Limb (tissue), 2 donors: ENCODE results near the gene IGHMBP2.

ENCODE experiments used
- DNase-seq, 2 donors: peaks; one replicate each; pipeline ENCODE4 v3.0.0-alpha.2; 2016; ENCODE audit errors: extremely low spot score in 2 of 2

Gene IGHMBP2

DNA sequence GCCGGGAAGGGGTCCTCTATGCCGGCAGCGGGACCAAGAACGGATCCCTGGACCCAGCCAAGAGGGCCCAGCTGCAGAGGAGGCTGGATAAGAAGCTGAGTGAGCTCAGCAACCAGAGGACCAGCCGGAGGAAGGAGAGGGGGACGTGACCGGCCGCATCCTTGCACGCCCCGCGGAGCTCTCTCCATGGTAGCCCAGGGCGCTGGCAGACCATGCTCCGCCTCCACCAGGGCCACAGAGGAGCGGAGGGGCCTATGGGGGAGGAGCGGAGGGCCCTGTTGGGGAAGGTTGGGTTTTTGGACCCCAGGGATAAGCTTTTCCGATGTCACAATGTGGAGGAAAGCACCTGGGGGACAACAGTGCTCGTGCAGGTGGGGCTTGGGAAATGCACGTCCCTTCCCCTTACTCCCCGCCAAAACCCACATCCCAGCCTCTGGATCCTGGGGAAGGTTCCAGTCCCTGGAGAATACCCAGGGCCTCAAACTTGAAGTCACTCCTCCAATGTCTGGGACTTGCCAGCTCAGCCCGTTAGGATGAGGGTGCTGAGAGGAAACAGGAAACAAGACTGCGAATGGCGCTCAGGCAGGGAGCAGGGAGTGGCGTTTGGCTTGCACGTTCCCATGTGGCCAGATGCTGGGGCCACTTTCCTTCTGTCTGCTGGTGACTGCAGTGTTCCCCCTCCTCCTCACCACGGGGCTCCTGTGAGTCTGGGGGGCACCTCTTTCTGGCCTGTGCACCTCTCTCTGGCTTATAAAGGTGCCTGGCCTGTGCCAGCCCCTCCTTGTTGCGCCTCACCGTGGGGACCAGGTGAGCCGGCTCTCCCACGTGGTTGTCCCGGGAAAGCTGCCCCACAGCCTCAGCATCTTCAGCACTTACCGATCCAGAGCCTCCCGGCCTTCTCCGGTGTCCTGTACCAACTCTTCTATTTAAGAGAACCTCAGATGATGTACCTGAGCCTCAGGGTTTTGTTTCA, 36.2 kb downstream of the IGHMBP2 start:
- peak in 1 of 2 donors; percentile 16 for DNase-seq

DNA sequence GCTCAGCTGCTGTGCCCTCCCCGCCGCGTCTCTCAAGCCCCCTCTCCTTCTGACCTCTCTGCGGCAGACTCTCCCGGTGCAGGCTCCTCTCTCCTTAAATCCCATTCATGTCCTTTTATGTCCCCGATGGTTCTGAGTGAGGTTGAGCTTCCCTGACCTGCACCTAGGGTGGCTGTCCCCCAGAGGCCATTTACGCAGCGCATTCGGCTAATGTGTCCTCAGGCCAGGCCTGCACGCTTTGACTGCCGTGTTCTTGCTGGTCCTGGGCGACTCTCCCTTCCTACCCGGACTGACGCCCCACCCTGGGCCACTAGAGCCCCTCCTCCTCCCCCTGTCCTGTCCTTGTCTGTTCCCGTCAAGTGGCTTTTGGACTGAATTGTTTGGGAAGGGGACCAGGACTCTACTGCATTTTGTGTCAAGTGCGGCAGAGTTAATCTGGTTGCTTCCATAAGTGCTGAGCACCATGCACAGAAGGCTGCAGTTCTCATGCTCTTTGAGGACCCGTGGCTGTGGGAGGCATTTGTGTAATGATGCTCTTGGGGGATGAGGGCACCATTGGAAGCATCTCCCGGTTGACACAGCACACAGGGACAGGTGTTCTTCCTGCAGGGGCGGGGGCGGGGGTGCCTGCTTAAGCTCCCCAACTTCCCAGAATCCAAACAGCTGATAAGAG, 37.1 kb downstream of the IGHMBP2 start:
- peak in 1 of 2 donors; percentile 13 for DNase-seq

DNA sequence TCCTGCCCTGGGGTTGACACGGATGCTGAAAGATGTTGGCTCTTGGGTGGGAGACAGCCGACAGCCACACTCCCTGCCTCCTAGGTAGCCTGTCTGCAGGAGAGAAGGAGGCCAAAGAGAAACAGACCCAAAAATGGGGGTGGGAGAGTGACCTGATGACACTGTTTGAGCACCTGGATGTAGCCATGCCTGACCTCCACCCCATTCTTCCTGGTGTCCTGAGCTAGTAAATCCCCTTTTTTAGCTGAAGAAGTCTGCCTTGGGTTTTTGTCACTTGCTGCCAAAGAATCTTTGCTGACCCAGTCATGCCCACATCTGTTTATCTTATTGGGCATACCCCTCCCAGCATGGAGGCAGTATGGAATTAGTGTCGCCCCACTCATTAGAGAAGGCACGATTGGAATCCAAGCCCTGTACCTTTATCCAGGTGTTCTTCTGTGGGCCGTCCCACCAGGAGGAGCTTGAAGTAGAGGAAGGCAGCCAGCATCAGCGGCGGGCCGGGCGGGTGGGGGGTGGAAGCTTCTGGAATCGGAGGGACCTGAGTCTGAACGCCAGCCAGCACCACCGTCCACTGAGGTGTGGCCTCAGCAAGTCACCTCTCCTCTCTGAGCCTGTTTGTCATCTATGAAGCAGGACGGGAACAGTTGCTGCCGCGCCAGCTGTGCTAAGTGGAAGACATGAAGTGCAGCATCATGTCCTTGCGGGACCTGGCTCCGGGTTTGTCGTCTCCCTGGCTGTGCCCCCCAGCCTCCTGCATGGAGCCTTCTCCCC, 37.8 kb downstream of the IGHMBP2 start:
- peak in 1 of 2 donors; percentile 23 for DNase-seq

DNA sequence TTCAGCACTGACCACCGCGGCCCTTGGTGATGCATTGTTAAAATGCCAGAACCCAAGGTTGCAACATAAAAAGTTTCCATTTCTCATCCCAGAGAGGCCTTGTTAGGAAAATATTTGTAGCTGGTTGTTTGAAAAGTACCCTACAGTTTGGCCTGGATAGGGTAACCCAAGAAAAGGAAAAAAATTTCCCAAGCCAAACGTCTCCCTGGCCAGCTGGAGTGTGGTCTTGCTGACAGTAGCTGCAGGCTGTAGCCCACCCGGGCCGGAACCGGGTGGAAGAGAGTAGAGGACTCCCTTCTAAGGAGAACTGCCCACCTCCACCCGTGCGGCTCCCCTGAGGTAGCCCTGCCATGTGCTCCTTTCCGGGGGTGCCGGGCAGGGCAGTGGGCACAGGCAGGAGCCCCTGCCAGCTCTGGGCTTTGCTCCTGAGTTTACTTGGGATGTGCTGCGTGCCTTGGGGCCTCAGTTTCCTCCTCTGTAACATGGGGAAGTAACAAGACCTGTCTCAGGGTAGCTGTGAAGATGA, 38.5 kb downstream of the IGHMBP2 start:
- DNase-seq, result peak in 1 of 2 donors; percentile 18

DNA sequence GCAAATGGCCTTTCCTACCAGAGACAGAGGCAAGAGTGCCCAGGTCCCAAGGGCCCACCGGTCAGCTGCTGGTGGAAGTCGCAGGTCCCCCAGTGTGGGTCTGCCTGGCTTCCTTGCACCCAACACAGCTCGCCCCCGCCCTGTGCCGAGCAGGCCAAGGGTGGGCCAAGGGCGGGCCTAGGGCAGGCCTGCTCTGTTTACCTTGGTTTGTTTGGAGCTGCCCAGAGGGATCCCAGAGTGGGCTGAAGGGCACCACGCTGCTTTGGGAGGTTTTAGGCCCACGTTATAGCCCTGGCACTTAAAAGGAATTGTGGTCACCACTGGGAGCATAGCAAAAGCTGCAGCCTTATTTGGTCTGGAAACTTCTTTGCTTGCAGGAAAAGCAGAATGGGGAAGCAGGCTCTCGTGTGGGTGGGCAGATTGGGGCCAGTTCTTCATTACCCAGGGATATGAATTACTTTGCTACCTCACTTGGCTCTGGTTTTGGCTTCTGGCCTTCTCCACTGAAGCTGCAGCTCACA, 39.1 kb downstream of the IGHMBP2 start:
- DNase-seq, result peak; percentile 10 to 31

DNA sequence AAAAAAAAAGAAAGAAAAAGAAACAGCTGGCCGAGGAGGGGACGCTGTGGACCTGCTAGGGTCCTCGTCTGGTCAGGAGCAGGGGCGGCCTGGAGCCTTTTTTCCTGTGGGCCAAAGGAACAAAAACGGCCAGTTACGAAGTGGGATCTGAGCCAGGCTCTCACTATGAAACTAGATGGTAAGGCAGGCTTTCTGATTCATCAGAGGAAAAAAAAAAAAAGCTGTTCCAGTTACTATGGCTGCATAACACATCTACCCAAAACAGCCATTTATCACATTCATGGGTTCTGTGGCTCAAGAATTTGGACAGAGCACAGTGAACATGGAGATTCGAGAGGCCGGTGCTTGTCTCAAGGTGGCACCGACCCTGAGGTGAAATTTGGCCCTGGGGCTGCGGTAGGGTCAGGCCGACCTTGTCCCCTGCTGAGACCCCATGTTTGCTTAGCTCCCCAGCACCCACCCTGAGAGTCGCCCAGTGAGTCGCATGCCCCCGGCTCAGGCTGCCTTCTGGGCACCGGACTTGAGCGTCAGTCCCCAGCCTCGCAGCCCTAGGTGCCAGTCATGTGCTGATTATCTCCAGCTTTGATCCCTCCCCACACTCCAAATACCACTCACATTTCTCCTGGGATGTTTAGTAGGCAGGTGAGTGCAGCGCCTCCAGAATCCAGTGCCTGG, 42.9 kb downstream of the IGHMBP2 start:
- peak in 1 of 2 donors; percentile 40 for DNase-seq

DNA sequence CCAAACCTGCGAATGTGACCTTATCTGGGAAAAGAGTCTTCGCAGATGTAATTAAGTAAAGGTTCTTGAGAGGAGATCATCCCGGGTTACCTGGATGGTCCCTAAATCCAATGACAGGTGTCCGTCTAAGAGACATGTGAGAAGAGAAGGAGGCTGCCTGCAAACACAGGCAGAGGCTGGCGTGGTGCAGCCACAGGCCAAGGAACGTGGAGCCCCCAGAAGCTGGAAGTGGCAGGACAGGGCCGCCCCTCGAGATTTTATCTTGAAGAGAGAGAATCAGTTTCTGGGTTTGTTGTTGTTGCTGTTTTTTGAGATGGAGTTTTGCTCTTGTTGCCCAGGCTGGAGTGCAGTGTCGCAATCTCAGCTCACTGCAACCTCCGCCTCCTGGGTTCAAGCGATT, 43.5 kb downstream of the IGHMBP2 start:
- DNase-seq, result no peak

DNA sequence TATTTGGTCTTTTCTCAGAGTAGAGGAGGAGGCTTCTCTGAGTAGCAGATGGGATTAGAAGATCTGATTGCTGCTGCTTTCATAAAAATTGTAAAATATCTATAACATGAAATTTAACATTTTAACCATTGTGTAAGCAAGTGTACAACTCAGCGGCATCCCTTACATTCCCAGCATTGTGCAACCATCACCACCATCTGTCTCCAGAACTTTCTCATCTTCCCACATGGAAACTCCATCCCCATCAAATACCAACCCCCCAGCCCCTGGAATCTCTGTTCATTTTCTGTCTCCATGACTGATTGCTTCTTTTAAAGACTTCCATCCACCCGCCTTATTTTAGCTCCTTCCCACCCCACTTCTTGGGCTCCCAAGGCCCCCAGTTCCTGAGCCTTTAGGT, 44.8 kb downstream of the IGHMBP2 start:
- DNase-seq, result no peak

DNA sequence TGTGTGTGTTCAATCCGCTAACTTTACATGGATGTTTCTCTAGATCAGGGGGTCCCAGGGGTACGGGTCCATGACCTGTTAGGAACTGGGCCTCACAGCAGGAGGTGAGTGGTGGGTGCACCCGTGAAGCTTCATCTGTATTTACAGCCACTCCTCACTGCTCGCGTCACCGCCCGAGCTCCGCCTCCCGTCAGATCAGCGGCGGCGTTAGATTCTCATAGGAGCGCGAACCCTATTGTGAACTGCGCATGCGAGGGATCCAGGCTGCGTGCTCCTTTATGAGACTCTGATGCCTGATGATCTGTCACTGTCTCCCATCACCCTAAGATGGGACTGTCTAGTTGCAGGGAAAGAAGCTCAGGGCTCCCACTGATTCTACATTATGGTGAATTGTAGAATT, 45.2 kb downstream of the IGHMBP2 start:
- no peak for DNase-seq

DNA sequence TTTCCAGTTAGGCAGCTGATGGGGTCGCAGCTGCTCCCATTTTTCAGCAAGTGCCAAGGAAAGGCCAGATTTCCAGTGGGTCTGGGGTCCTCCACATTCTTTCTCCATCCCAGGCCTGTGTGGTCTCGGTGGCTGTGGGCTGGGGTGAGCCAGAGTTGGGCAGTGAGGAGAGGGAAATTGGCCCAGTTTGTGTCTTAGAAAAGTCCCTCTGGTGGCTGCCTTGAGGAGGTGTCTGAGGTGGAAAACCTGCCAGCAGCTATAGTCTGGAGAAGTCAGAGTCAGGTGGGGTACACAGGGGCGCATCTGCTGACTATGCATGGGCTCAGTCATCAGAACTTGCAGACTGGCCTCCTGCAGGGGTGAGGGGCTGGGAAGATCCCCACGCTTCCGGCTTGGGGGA, 46.6 kb downstream of the IGHMBP2 start:
- DNase-seq, result no peak

DNA sequence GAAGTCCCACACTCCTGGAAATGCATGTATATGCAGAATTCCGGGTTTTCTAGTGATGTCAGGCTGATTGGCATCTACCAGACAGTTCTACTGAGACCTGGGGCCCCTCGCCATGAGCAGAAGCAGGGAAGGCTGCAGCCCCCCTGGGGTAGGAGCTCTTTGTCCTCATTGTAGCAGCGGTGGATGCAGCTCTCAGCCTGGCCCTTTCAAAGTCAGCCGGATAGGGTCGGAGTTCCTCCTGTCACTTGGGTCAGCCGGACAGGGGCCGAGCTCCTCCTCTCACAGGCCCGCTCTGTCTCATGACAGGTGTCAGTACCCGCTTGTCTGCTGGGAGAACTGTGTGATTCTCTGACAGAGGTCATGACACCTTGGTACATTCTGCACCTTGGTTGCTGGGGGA, 47.1 kb downstream of the IGHMBP2 start:
- DNase-seq, result no peak

DNA sequence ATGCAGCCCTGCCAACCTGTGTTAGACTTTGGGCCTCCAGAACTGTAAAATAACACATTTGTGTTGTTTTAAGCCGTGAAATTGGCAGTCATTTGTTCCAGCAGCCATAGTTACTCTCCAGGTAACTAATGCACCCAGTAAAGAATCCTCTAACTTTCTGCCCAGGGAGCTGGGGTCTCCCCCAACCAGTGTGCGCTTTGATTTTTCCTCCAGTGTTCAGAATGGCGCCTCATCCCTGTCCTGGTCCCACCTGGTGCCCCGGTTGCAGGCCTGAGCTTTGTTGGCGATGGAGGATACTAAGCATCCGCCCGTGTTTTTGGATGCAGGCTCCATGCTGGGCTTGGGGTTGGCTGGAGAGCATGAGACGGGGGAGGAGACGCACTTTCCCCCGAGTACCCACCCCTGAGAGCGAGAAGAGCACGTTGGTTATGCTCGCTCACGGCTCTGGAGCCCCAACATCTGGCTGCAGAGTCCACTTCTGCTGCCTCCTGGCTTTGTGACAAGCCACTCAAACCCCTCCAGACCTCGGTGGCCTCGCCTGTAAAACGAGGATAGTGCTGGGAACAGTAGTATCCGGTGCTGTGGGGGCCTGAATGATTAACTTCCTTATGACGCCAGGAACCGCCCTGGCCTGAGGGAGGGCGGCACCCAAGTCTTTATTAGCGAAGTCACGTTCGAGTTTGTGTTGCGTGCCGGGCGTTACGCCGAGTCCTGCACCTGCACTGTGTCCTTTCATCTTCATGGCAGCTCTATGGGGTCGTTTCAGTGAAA, 51.3 kb downstream of the IGHMBP2 start:
- peak; percentile 44 to 62 for DNase-seq

DNA sequence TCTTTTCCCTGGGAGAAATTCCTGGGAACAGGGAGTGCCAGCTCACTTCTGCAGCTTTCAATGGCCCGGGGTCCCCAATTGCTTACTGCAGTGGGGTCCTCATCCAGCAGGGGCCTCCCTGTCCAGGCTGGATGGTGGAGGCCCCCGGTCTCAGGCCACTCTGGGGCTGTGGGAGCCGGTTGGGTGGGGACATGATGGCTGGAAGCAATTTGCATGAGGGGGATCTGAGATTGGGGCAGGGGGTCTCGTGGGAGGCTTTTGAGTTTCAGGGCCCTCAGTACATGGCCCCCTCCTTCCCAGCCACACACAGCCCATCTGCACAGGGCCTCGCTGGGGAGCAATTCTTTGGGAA, 51.9 kb downstream of the IGHMBP2 start:
- DNase-seq, result no peak

DNA sequence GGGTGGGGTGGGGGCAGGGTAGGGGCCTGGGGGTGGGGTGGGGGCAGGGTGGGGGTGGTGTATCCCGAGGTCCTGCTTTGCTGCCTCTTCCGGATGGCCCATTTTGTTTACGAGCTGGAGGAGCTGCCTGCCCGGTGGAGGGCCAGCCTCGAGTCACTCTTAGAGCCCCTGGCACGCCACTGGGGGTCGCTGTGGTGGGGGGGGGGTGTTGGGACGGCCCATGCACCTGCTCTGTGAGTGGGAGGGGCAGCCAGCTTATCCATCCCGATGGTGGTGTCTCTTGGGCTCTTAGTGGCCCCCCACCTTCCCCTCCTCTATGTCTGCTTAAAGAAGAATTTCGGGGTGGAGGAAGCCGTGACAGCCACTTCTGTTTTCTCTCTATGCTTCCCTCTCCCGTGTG, 52.5 kb downstream of the IGHMBP2 start:
- peak in 1 of 2 donors; percentile 50 for DNase-seq

DNA sequence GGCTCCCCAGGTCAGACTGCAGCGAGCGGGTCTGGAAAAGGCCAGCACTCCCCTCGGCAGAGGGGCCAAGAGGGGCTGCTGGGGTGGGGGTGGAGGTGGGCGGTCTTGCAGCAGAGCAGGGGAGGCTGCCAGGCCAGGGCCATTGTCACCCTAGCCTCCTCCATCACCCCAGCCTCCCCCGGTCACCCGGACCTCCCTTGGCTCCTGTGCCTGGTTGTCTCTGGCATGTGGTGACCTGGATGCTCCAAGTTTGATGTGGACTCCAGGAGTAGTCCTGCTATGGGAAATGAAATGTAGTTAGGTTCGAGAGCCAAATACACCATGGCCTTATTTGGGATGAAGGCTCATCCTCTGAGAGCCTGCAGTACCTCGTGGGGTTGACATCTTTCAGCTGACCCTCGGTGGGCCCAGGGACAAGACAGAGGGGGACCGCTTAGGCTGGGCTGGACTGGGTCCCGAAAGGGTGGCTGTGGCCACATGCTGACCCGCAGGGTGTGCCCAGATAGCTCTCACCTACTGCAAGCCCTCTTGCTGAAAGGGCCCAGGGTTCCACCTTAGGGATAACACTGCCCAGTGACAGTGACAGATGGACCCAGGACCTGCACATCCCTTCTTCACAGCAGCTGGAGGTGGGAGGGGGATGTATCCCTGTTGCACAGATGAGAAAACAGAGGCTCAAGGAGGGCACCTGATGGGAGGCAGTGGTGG, 53.0 kb downstream of the IGHMBP2 start:
- no peak for DNase-seq

DNA sequence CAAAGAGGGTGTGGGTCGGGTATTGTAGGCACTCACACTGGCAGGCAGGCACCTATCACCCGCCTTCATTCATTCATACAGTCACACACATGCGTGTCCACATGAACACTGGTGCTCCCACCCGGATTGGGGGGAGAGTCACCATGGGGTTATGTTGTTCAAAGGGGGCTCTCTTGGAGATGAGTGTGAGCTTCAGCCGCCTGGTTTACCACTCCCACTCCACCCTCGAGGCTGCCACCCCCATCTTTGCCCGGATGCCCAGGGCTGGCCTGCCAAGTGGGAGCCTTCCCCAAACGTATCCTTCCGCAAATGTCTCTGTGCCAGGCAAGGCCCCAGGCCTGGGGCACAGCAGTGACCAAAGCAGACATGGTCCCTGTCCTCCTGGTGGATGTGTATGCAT, 54.5 kb downstream of the IGHMBP2 start:
- DNase-seq, result no peak

DNA sequence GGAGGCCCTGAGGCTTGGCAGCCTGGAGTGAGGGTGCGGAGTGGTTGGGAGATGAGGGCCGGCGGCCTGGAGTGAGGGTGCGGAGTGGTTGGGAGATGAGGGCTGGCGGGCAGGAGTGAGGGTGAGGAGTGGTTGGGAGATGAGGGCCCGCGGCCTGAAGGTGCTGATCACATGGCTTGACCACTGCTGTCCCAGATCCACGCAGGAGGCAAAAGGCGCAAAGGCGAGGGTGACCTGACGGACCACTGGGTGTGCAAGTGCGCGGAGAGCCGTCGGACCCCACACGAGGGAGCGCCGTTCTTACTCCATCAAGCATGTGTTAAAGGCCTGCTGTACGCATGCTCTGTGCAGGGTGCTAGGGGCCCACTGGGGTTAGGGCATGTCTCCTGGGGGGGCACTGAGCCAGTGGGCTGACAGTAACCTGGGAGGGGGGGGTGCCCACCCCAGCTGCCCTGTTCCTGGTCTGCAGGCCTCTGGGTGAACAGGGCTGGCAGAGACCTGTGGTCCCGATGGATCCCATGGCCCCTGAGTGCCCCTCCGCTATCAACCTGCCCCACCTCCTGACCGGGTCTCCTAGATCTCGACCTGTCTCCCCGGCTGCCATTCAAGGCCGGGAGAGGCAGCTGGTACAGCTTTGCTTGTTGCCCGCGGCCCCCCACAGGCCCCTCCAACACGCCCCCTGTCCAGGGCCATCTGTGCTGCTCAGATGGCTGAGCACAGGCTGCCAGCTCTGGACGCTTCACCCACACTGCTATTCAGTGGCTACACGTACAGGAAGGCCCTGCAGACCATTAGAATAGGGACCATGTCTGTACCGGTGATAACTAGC, 56.0 kb downstream of the IGHMBP2 start:
- no peak for DNase-seq

DNA sequence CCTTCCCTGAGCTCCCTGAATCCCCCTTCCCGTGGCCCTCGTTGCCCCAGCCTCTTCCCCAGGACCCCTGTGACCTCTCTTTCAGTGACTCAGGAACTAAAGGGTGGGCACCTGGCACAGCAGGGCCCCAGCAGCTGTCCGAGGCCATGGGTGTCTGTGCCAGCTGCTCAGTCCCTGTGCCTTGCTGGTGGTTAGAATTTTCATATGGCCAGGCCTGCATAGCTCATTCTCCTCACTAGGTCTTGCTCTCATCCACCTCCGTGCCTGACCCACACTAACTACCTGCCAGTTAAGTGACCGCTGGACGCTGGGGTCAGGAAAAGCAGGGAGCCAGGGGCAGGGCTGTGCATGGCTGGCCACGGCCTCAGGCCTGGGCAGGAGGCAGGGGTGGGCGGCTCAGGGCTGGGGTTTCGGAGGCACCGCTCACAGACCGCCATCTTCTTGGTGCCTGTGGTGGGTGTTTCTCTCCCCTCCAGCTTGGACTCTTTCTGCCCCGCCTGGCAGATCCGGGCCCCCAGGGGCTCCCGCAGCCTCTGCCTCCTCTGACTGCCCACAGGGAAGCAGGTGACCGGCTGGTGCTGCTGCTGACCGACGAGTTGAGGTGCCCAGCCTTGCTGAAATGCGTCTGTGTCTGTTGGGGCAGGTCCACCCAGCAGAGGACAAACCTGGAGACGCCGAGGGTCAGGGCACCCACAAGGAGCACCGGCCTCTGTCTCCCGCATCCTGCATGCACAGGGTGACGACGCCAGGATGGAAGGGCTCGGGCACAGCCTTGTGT, 56.8 kb downstream of the IGHMBP2 start:
- DNase-seq, result no peak
